HG02943 (cell line): ENCODE data around the gene RAB5A.
"Not testable (repeated sequence)": the region's sequence is repeated elsewhere in the genome, so short reads cannot be mapped to it uniquely, and the experiment has no call there.

Experiments used
- ATAC-seq: cut with Tn5 transposase; IDR thresholded peaks from one replicate; pipeline ENCODE4 v1.9.1; 2021; ENCODE audit warnings: mild to moderate bottlenecking, low read depth, moderate library complexity; ENCODE audit not compliant: unreplicated experiment

Gene RAB5A

GRCh38 chr3:19947549-19948225 lies 790 bp downstream of the RAB5A start:
- peak; percentile 16 for ATAC-seq

GRCh38 chr3:19948226-19948591 lies 1.3 kb downstream of the RAB5A start:
- no peak for ATAC-seq

GRCh38 chr3:19950316-19950715 lies 3.4 kb downstream of the RAB5A start:
- no peak for ATAC-seq

GRCh38 chr3:19954676-19955075 lies 7.8 kb downstream of the RAB5A start:
- ATAC-seq: no peak

GRCh38 chr3:19957354-19957753 lies 10.5 kb downstream of the RAB5A start:
- ATAC-seq: not testable (repeated sequence)

GRCh38 chr3:19959505-19959904 lies 12.6 kb downstream of the RAB5A start:
- no peak for ATAC-seq

GRCh38 chr3:19960696-19961095 lies 13.8 kb downstream of the RAB5A start:
- no peak for ATAC-seq

- no peak for ATAC-seq
Observed at GRCh38 chr3:19961960-19962359, 15.1 kb downstream of the RAB5A start.

GRCh38 chr3:19967208-19967607 lies 20.3 kb downstream of the RAB5A start:
- no peak for ATAC-seq

GRCh38 chr3:19967812-19968211 lies 20.9 kb downstream of the RAB5A start:
- ATAC-seq: no peak

- ATAC-seq: no peak
Observed at GRCh38 chr3:19970327-19970726, 23.4 kb downstream of the RAB5A start.

- no peak for ATAC-seq
Observed at GRCh38 chr3:19972054-19972453, 25.2 kb downstream of the RAB5A start.

GRCh38 chr3:19988904-19989303 lies 42.0 kb downstream of the RAB5A start:
- not testable (repeated sequence) for ATAC-seq

- no peak for ATAC-seq
Observed at GRCh38 chr3:19994796-19995195, 47.9 kb downstream of the RAB5A start.

GRCh38 chr3:19997502-19997901 lies 50.6 kb downstream of the RAB5A start:
- no peak for ATAC-seq

- ATAC-seq: no peak
Observed at GRCh38 chr3:20001932-20002331, 55.0 kb downstream of the RAB5A start.

GRCh38 chr3:20007960-20008359 lies 61.1 kb downstream of the RAB5A start:
- no peak for ATAC-seq

- no peak for ATAC-seq
Observed at GRCh38 chr3:20008646-20009045, 61.7 kb downstream of the RAB5A start.

GRCh38 chr3:20012164-20012563 lies 65.3 kb downstream of the RAB5A start, which contains the start of gene PP2D1:
TSS of gene PP2D1 (minus strand) at chr3:20012264. CDS start at chr3:20012072, 192 bp downstream.
- ATAC-seq: no peak

- ATAC-seq: no peak
Observed at GRCh38 chr3:20013396-20013795, 66.5 kb downstream of the RAB5A start.

- ATAC-seq: no peak
Observed at GRCh38 chr3:20015525-20015924, 68.6 kb downstream of the RAB5A start.

- ATAC-seq: not testable (repeated sequence)
Observed at GRCh38 chr3:20016076-20016475, 69.2 kb downstream of the RAB5A start.
